ENCODE results near the gene CCDC167. TPM values are rescaled to one million over a fixed set of nuclear protein-coding genes. Genes with fewer than 3 reads are reported as not detected.

Gene CCDC167
- total RNA-seq, 1 experiment from 2014 or later, result 27.8 TPM

DNA sequence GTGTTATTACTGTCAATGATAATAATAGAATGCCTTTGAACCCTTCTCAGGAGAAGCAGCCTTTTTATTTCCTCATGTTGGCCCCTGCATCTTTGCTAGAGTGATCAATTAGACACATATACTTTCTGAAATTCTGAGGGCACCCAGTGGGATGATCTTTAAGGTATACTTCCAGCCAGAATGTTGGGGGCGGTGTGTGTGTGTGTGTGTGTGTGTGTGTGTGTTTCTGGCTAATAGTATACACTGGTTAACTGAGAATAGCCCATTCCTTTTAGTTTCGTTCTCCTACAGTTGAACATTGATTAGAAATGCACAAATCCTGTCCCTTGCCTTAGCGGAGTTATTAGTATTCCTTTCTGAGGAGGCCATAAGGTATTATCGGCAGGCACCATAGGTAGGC is 41.7 kb upstream of the CCDC167 start:
- RAD21 ChIA-PET (ENCODE audit: low non-redundant PET in 1 of 2, low total read pairs in 2 of 2, uncharacterized antibody in 2 of 2, unreplicated experiment in 2 of 2), result no interaction called here
- CTCF ChIA-PET, result interaction anchor here (0.6 kb wide), 1 partner anchor 200 kb away, joined by 3 read pairs; no protein-coding TSS in a partner anchor
- H2AFZ ChIP-seq (ENCODE audit: low read depth, low read length, poor library complexity, severe bottlenecking), result no peak overlapping the region

More for the DNA sequence above, 41.7 kb upstream of the CCDC167 start:
- Histone ChIP-seq H3K9ac (ENCODE audit: low read length) (no peak overlapping the region), H3K79me2 (ENCODE audit: insufficient read depth, low read length) (no peaks in the 10 kb centered on the region), H3K27ac (ENCODE audit: low read depth, low read length) (no peak overlapping the region), H3K9me3 (ENCODE audit: control insufficient read depth in 1 of 2, insufficient read depth in 1 of 2, low read depth in 1 of 2, low read length in 2 of 2) (no peaks in the 10 kb centered on the region), H3K4me2 (ENCODE audit: low read length) (no peak overlapping the region), H3K9me2 (ENCODE audit: insufficient read depth) (no peaks in the 10 kb centered on the region), H3K27me3 (ENCODE audit: insufficient read depth, low read length) (no peaks in the 10 kb centered on the region), H3K4me3 (replicated peaks in 1 of 2; ENCODE audit: low read depth in 1 of 2, low read length in 2 of 2) (no peak overlapping the region), H4K20me1 (ENCODE audit: insufficient read depth) (no peaks in the 10 kb centered on the region), H3K36me3 (ENCODE audit: control insufficient read depth in 1 of 2, insufficient read depth in 2 of 2, low read length in 2 of 2) (no peaks in the 10 kb centered on the region), H3K4me1 (ENCODE audit: control insufficient read depth in 1 of 2, insufficient read depth in 2 of 2, low read length in 2 of 2) (peaks cover 0 to 16% of the 10 kb centered on the region in 2 experiments; a peak in 2 of 4 replicates)
- no peak for TF ChIP-seq TCF7L2 (IDR thresholded peaks at IDR 0.05; ENCODE audit: borderline replicate concordance, extremely low read depth, insufficient read depth, insufficient read length)
- no peak for TF ChIP-seq ELF1 (IDR thresholded peaks at IDR 0.05; ENCODE audit: borderline replicate concordance, low read depth)
- no peak for TF ChIP-seq EZH2phosphoT487 (IDR thresholded peaks at IDR 0.05; ENCODE audit: borderline replicate concordance)
- TF ChIP-seq EZH2 (IDR thresholded peaks at IDR 0.05), result no peak
- no peak for TF ChIP-seq JUND (IDR thresholded peaks at IDR 0.05)
- TF ChIP-seq CEBPB (IDR thresholded peaks at IDR 0.05; ENCODE audit: low read depth), result no peak
- TF ChIP-seq, protein P1, sequence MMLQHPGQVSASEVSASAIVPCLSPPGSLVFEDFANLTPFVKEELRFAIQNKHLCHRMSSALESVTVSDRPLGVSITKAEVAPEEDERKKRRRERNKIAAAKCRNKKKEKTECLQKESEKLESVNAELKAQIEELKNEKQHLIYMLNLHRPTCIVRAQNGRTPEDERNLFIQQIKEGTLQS (IDR thresholded peaks at IDR 0.05), result no peak
- TF ChIP-seq ZFX (IDR thresholded peaks at IDR 0.05), result no peak
- no peak for TF ChIP-seq CBX3 (IDR thresholded peaks at IDR 0.05; ENCODE audit: low read depth)
- no peak for TF ChIP-seq POLR2AphosphoS5 (IDR thresholded peaks at IDR 0.05; ENCODE audit: low read depth, low read length)
- no peak for TF ChIP-seq ZBTB33 (IDR thresholded peaks at IDR 0.05; ENCODE audit: extremely low read depth, insufficient replicate concordance, low read length)
- TF ChIP-seq POLR2A (IDR thresholded peaks at IDR 0.05; ENCODE audit: borderline replicate concordance, extremely low read depth, insufficient read depth, insufficient read length), result no peak
- TF ChIP-seq FOSL1 (IDR thresholded peaks at IDR 0.05; ENCODE audit: low read depth), result no peak
- no peak for TF ChIP-seq SRF (IDR thresholded peaks at IDR 0.05; ENCODE audit: low read depth)
- no peak for TF ChIP-seq REST (IDR thresholded peaks at IDR 0.05; ENCODE audit: low read depth)
- no peak for TF ChIP-seq SIN3A (IDR thresholded peaks at IDR 0.05; ENCODE audit: low read depth)
- TF ChIP-seq, protein P2, sequence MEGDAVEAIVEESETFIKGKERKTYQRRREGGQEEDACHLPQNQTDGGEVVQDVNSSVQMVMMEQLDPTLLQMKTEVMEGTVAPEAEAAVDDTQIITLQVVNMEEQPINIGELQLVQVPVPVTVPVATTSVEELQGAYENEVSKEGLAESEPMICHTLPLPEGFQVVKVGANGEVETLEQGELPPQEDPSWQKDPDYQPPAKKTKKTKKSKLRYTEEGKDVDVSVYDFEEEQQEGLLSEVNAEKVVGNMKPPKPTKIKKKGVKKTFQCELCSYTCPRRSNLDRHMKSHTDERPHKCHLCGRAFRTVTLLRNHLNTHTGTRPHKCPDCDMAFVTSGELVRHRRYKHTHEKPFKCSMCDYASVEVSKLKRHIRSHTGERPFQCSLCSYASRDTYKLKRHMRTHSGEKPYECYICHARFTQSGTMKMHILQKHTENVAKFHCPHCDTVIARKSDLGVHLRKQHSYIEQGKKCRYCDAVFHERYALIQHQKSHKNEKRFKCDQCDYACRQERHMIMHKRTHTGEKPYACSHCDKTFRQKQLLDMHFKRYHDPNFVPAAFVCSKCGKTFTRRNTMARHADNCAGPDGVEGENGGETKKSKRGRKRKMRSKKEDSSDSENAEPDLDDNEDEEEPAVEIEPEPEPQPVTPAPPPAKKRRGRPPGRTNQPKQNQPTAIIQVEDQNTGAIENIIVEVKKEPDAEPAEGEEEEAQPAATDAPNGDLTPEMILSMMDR (IDR thresholded peaks at IDR 0.05 in 2 of 3, conservative IDR thresholded peaks at IDR 0.05 in 1 of 3; ENCODE audit: borderline replicate concordance in 1 of 3, insufficient read depth in 1 of 3, low read depth in 2 of 3, low read length in 2 of 3), result no peak
- BruUV-seq (replicated peaks), result no TSS peak
- intact Hi-C loops (cut with micrococcal nuclease), result no loop called here
- POLR2A ChIA-PET, result no interaction called here
- ATAC-seq (no peak), DNase-seq (ENCODE audit: low read depth, low spot score) (no peak)
